H1 (cell line): ENCODE results near the gene FBXL16. TPM values are rescaled to one million over a fixed set of nuclear protein-coding genes. Genes with fewer than 3 reads are reported as not detected.

Experiments
- CTCF ChIA-PET: fragments of 300-600 bp; sonication (Branson Sonifier 250); formaldehyde crosslinking; loops from one replicate; lab custom pipeline; 2021; ENCODE audit not compliant: partially characterized antibody; lab: Charles Lee
- POLR2A ChIA-PET: fragments of 300-600 bp; sonication (Branson Sonifier 250); formaldehyde crosslinking; loops from one replicate; lab custom pipeline; 2021; ENCODE audit warnings: inconsistent platforms; ENCODE audit not compliant: partially characterized antibody; lab: Charles Lee
- DNase-seq, 2 experiments: peaks; one replicate each; pipeline versions ENCODE4 v3.0.0 to v3.0.0-alpha.2; 2010 to 2022; ENCODE audit warnings: low spot score in 2 of 2, low read depth in 1 of 2, mixed read lengths in 1 of 2
- FAIRE-seq: peaks from 2 replicates; lab custom pipeline; 2011; peaks lifted over from hg19 to GRCh38; lab: Jason Lieb, UNC
- H2AFZ ChIP-seq: 2 replicates; pipeline ENCODE4 v1.8.1; 2012; ENCODE audit warnings: low read length, inconsistent platforms
- H2AK5ac ChIP-seq: 2 replicates; pipeline ENCODE4 v1.6.1; 2013; ENCODE audit warnings: low read depth, low read length
- H2BK120ac ChIP-seq: replicated peaks from 2 replicates; pipeline ENCODE3; 2013; ENCODE audit warnings: low read depth, low read length, inconsistent platforms
- H2BK12ac ChIP-seq: 2 replicates; pipeline ENCODE4 v1.6.1; 2013; ENCODE audit warnings: low read depth, low read length
- H2BK15ac ChIP-seq: 2 replicates; pipeline ENCODE4 v1.6.1; 2013; ENCODE audit warnings: low read length
- H2BK20ac ChIP-seq: 2 replicates; pipeline ENCODE4 v1.6.1; 2013; ENCODE audit warnings: low read length
- H2BK5ac ChIP-seq: 2 replicates; pipeline ENCODE4 v1.6.1; 2013; ENCODE audit warnings: low read depth, low read length
- H3K14ac ChIP-seq: 2 replicates; pipeline ENCODE4 v1.6.1; 2013; ENCODE audit warnings: inconsistent platforms; ENCODE audit not compliant: insufficient read length
- H3K18ac ChIP-seq: 2 replicates; pipeline ENCODE4 v1.6.1; 2013; ENCODE audit warnings: low read length; ENCODE audit errors: extremely low read depth
- H3K23ac ChIP-seq: 2 replicates; pipeline ENCODE4 v1.6.1; 2013; ENCODE audit warnings: inconsistent platforms; ENCODE audit not compliant: insufficient read length
- H3K23me2 ChIP-seq: 2 replicates; pipeline ENCODE4 v1.6.1; 2013; ENCODE audit warnings: low read depth, low read length
- H3K27ac ChIP-seq: 2 replicates; pipeline ENCODE4 v1.6.1; 2011; ENCODE audit warnings: low read depth, low read length, inconsistent platforms
- H3K27me3 ChIP-seq, 4 experiments: replicated peaks in 1 of 4; 1 replicate in 1 of 4; 2 replicates in 3 of 4; pipeline versions ENCODE4 v1.6.1 to v1.8.1; 2011 to 2013; ENCODE audit warnings: low read length in 3 of 4, mild to moderate bottlenecking in 3 of 4, inconsistent platforms in 2 of 4, mixed read lengths in 2 of 4, moderate library complexity in 1 of 4; ENCODE audit not compliant: control insufficient read depth in 3 of 4, insufficient read depth in 3 of 4; ENCODE audit errors: extremely low read depth in 1 of 4
- H3K36me3 ChIP-seq, 4 experiments: 2 replicates each; pipeline versions ENCODE4 v1.6.1 to v1.8.1; 2011 to 2013; ENCODE audit warnings: mild to moderate bottlenecking in 4 of 4, low read length in 3 of 4, moderate library complexity in 2 of 4, control low read depth in 1 of 4, inconsistent platforms in 1 of 4; ENCODE audit not compliant: insufficient read depth in 4 of 4, control insufficient read depth in 2 of 4
- H3K4ac ChIP-seq: replicated peaks from 2 replicates; pipeline ENCODE3; 2013; ENCODE audit warnings: low read length, low read depth, mixed read lengths, inconsistent platforms; ENCODE audit not compliant: insufficient read length
- H3K4me1 ChIP-seq, 4 experiments: replicated peaks in 1 of 4; 1 replicate in 1 of 4; 2 replicates in 3 of 4; pipeline versions ENCODE4 v1.6.1 to v1.8.1; 2011 to 2013; ENCODE audit warnings: low read length in 3 of 4, inconsistent platforms in 2 of 4, mixed read lengths in 1 of 4; ENCODE audit not compliant: insufficient read depth in 4 of 4, control insufficient read depth in 3 of 4
- H3K4me2 ChIP-seq, 2 experiments: 2 replicates each; pipeline versions ENCODE4 v1.6.1 to v1.8.1; 2011 to 2013; ENCODE audit warnings: low read depth in 2 of 2, low read length in 2 of 2, control low read depth in 1 of 2, inconsistent platforms in 1 of 2, mild to moderate bottlenecking in 1 of 2; ENCODE audit not compliant: insufficient read depth in 1 of 2
- H3K4me3 ChIP-seq, 4 experiments: fragments of 200-600, 300-600 bp in 1 of 4; sonication (generic), shearing (Covaris generic), sonication (Bioruptor Twin) in 1 of 4; 2 replicates each; pipeline versions ENCODE4 v1.5.1 to v1.8.1; 2011 to 2016; ENCODE audit warnings: low read length in 4 of 4, low read depth in 3 of 4, control low read depth in 2 of 4, inconsistent platforms in 2 of 4, mild to moderate bottlenecking in 2 of 4, mixed read lengths in 1 of 4, moderate library complexity in 1 of 4; ENCODE audit not compliant: insufficient read depth in 2 of 4; ENCODE audit errors: extremely low read depth in 1 of 4
- H3K56ac ChIP-seq: replicated peaks from 2 replicates; pipeline ENCODE3; 2013; ENCODE audit warnings: low read depth, mild to moderate bottlenecking, mixed read lengths, low read length, inconsistent platforms; ENCODE audit not compliant: insufficient read length
- H3K79me1 ChIP-seq: 2 replicates; pipeline ENCODE4 v1.6.1; 2013; ENCODE audit warnings: low read depth, low read length, control low read depth
- H3K79me2 ChIP-seq, 2 experiments: 2 replicates each; pipeline versions ENCODE4 v1.6.1 to v1.8.1; 2012 to 2013; ENCODE audit warnings: low read length in 2 of 2, mild to moderate bottlenecking in 2 of 2, inconsistent platforms in 1 of 2; ENCODE audit not compliant: insufficient read depth in 2 of 2, control insufficient read depth in 1 of 2
- H3K9ac ChIP-seq, 4 experiments: replicated peaks in 1 of 4; 1 replicate in 1 of 4; 2 replicates in 3 of 4; pipeline versions ENCODE4 v1.6.1 to v1.8.1; 2011 to 2013; ENCODE audit warnings: low read depth in 3 of 4, low read length in 3 of 4, control low read depth in 2 of 4, mild to moderate bottlenecking in 2 of 4, moderate library complexity in 2 of 4, inconsistent platforms in 1 of 4; ENCODE audit errors: extremely low read depth in 1 of 4
- H3K9me3 ChIP-seq, 2 experiments: 2 replicates each; pipeline versions ENCODE4 v1.6.1 to v1.8.1; 2012 to 2013; ENCODE audit warnings: mild to moderate bottlenecking in 2 of 2, moderate library complexity in 2 of 2, control low read depth in 1 of 2, inconsistent platforms in 1 of 2, low read depth in 1 of 2, low read length in 1 of 2, mixed read lengths in 1 of 2; ENCODE audit not compliant: insufficient read depth in 2 of 2
- H4K20me1 ChIP-seq, 2 experiments: replicated peaks in 1 of 2; 2 replicates each; pipeline versions ENCODE3 to v1.8.1; 2011 to 2013; ENCODE audit warnings: inconsistent platforms in 2 of 2, low read length in 2 of 2, mild to moderate bottlenecking in 1 of 2; ENCODE audit not compliant: insufficient read depth in 2 of 2, control insufficient read depth in 1 of 2
- H4K5ac ChIP-seq: 2 replicates; pipeline ENCODE4 v1.6.1; 2013; ENCODE audit warnings: low read length, low read depth, mixed read lengths, inconsistent platforms; ENCODE audit not compliant: insufficient read length
- H4K8ac ChIP-seq: 2 replicates; pipeline ENCODE4 v1.8.0; 2013; ENCODE audit warnings: mild to moderate bottlenecking, moderate library complexity, low read length, inconsistent platforms; ENCODE audit not compliant: insufficient read depth; ENCODE audit errors: extremely low read depth
- H4K91ac ChIP-seq: replicated peaks from 2 replicates; pipeline ENCODE3; 2013; ENCODE audit warnings: low read length, mixed read lengths, inconsistent platforms; ENCODE audit not compliant: insufficient read length
- RBBP5 ChIP-seq: IDR thresholded peaks from 2 replicates; pipeline ENCODE4 v1.7.1; 2012; ENCODE audit warnings: low read depth, mild to moderate bottlenecking, inconsistent platforms, low read length, moderate library complexity, borderline replicate concordance
- WGBS, 2 experiments: shearing (Covaris generic) in 1 of 2; methylation state at CpG; one replicate each; pipeline versions ENCODE4 v1.1.6 to v1.1.7; 2013 to 2015; ENCODE audit warnings: low lambda C conversion rate in 2 of 2, mixed read lengths in 2 of 2, inconsistent platforms in 1 of 2, low coverage in 1 of 2, missing lambda C conversion rate in 1 of 2; ENCODE audit not compliant: insufficient replicate concordance in 2 of 2, insufficient coverage in 1 of 2, insufficient read length in 1 of 2; ENCODE audit errors: extremely low coverage in 1 of 2, missing lambda C conversion rate in 1 of 2; 5-methylcytosine and 5-hydroxymethylcytosine counted together
- polyA plus RNA-seq, 7 experiments: library from polyadenylated mRNA; depleted of rRNA in 3 of 7; stranded (reverse) in 5 of 7; unstranded in 2 of 7; fragments of >200 nt in 5 of 7; fragments of 200-250 nt in 2 of 7; gene quantifications; 1 replicate in 5 of 7; 2 replicates in 1 of 7; 4 replicates in 1 of 7; pipeline versions ENCODE4 v1.2.1 to v1.2.3, GENCODE V29; 2011 to 2013; ENCODE audit warnings: missing spikeins in 2 of 7, mixed read lengths in 2 of 7
- total RNA-seq: library from RNA; stranded (reverse); fragmentation: NEBNext Ultra II Directional; extraction: Animal tissue kit (Norgen Biotek cat#: 25700); gene quantifications from 2 replicates; pipeline ENCODE4 v1.2.1, GENCODE V29; 2021
- TF ChIP-seq, protein P1 (sequence below), 3 experiments: IDR thresholded peaks; 1 replicate in 2 of 3; 2 replicates in 1 of 3; pipeline versions ENCODE4 v1.5.1 to v1.6.1; 2011; ENCODE audit warnings: low read length in 3 of 3, mild to moderate bottlenecking in 3 of 3, inconsistent platforms in 2 of 3, low read depth in 1 of 3, moderate library complexity in 1 of 3; ENCODE audit not compliant: insufficient read depth in 1 of 3; ENCODE audit errors: control extremely low read depth in 1 of 3
- TF ChIP-seq, protein P2 (sequence below): IDR thresholded peaks from 2 replicates; pipeline ENCODE4 v1.6.1; 2011; ENCODE audit warnings: low read length, improper control_type of control experiment

The FBXL16 gene
- total and polyA plus RNA-seq, 2 of the 8 experiments (the other 6 are each of a cell fraction or from before 2014, with no cell fraction given): 12.5 to 12.8 TPM

DNA sequence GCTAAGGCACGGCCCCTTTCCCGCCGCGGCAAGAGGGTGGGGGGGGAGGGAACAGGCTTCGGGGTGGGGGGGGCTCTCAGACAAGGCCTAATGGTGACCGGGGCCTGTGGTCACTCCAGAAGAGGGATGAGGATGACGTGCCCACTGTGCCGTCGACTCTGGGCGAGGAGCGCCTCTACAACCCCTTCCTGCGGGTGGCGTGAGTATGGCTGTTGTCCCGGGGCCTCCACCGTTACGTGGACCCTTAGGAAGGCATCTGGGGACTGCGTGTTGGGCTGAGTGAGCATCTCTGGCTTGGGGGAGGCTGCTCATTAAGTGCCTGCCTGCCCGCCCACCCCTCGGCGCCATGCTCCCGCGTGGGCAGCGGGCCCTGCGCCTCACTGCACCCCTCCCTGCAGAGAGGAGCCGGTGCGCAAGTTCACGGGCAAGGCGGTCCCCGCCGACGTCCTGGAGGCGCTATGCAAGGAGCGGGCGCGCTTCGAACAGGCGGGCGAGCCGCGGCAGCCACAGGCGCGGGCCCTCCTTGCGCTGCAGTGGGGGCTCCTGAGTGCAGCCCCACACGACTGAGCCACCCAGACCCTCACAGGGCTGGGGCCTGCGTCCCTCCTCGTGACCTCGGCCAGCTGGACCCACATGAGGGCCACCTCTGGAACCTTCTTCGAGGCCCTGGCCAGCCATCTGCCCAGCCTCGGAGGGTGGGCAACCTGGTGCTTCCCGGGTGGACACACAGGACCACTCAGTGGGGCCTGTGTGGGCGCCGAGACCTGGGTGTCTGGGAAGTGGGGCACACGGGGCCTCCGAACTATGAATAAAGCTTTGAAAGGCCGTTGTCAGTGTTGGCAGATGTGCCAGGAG, 23.5 kb upstream of the FBXL16 start:
- H4K91ac ChIP-seq: peak overlapping the region; percentile 91
- 72% methylated on average over 34 of the region's 55 CpGs; no CpG with 5 or more reads in 1 of the 2 experiments for WGBS, 2 experiments
- no peak overlapping the region for H3K23ac ChIP-seq
- no peak overlapping the region for H2AFZ ChIP-seq
- peaks cover 0 to 14% (median 8%) of the 10 kb centered on the region in 4 experiments; a peak in 5 of 7 replicates for H3K4me1 ChIP-seq
- peaks cover 0 to 8% of the 10 kb centered on the region in 2 experiments for H4K20me1 ChIP-seq
- no peaks in the 10 kb centered on the region for H3K79me1 ChIP-seq
- no peak overlapping the region for H4K5ac ChIP-seq
- ChIA-PET POLR2A (interaction anchor here (1.3 to 23.0 kb wide), 6 partner anchors 11 to 55 kb away, joined by 4 to 353 read pairs (median 10); partner anchors contain the start of genes ANTKMT, CCDC78, CIAO3 and HAGHL), CTCF (interaction anchor here (0.6 to 35.8 kb wide), 8 partner anchors 7 to 655 kb away, joined by 3 to 977 read pairs (median 6); partner anchors contain the start of genes ANTKMT, CCDC78, CHTF18 and CIAO3)
- peak overlapping the region; percentile 16 to 83 (median 37); a peak in 5 of 8 replicates for H3K4me3 ChIP-seq
- peak overlapping the region; percentile 93 to 99 for H3K4me2 ChIP-seq
- H3K27me3 ChIP-seq: peaks cover 0 to 16% (median 5%) of the 10 kb centered on the region in 4 experiments; a peak in 4 of 7 replicates
- TF ChIP-seq, protein P1, sequence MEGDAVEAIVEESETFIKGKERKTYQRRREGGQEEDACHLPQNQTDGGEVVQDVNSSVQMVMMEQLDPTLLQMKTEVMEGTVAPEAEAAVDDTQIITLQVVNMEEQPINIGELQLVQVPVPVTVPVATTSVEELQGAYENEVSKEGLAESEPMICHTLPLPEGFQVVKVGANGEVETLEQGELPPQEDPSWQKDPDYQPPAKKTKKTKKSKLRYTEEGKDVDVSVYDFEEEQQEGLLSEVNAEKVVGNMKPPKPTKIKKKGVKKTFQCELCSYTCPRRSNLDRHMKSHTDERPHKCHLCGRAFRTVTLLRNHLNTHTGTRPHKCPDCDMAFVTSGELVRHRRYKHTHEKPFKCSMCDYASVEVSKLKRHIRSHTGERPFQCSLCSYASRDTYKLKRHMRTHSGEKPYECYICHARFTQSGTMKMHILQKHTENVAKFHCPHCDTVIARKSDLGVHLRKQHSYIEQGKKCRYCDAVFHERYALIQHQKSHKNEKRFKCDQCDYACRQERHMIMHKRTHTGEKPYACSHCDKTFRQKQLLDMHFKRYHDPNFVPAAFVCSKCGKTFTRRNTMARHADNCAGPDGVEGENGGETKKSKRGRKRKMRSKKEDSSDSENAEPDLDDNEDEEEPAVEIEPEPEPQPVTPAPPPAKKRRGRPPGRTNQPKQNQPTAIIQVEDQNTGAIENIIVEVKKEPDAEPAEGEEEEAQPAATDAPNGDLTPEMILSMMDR (IDR thresholded peaks at IDR 0.05; ENCODE audit: control extremely low read depth in 1 of 3, insufficient read depth in 1 of 3, low read depth in 1 of 3, low read length in 3 of 3): peak in 1 of 3 experiments; percentile 21; a peak in 1 of 4 replicates
- TF ChIP-seq, protein P2, sequence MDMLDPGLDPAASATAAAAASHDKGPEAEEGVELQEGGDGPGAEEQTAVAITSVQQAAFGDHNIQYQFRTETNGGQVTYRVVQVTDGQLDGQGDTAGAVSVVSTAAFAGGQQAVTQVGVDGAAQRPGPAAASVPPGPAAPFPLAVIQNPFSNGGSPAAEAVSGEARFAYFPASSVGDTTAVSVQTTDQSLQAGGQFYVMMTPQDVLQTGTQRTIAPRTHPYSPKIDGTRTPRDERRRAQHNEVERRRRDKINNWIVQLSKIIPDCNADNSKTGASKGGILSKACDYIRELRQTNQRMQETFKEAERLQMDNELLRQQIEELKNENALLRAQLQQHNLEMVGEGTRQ: no peak
- TF ChIP-seq RBBP5: no peak
- H3K9me3 ChIP-seq: no peaks in the 10 kb centered on the region
- 0 out of 2 replicates have a peak overlapping the region, but pooled peaks have one; percentile 25 for H4K8ac ChIP-seq
- no peak overlapping the region for H3K56ac ChIP-seq
- no peak overlapping the region for H2BK5ac ChIP-seq
- FAIRE-seq: no peak
- no peak overlapping the region for H2AK5ac ChIP-seq
- no peak overlapping the region for H2BK15ac ChIP-seq
- peaks cover 19% of the 10 kb centered on the region; the same call in 1 of the 2 replicates for H3K23me2 ChIP-seq
- H3K18ac ChIP-seq: peak overlapping the region; percentile 96; the same call in 1 of the 2 replicates
- H2BK12ac ChIP-seq: no peak overlapping the region
- no peak overlapping the region for H3K4ac ChIP-seq
- peaks cover 0 to 3% (median under 1%) of the 10 kb centered on the region in 4 experiments; a peak in 1 of 8 replicates for H3K36me3 ChIP-seq
- H3K14ac ChIP-seq: no peak overlapping the region
- DNase-seq: no peak
- no peaks in the 10 kb centered on the region for H3K79me2 ChIP-seq
- no peak overlapping the region for H3K27ac ChIP-seq
- no peak overlapping the region for H3K9ac ChIP-seq
- no peak overlapping the region for H2BK120ac ChIP-seq
- H2BK20ac ChIP-seq: no peak overlapping the region
